Neural progenitor cell (in vitro differentiated cells): ENCODE data around the gene STAM2.

Experiments
- EZH2 ChIP-seq: fragments of 200-600 bp; sonication (generic); IDR thresholded peaks from 2 replicates; pipeline ENCODE4 v1.6.1; 2017; ENCODE audit warnings: antibody characterized with exemption, mild to moderate bottlenecking, moderate library complexity
- TF ChIP-seq, protein P1 (sequence below): fragments of 200-600 bp; sonication (generic); IDR thresholded peaks from 2 replicates; pipeline ENCODE4 v1.5.1; 2017; ENCODE audit warnings: antibody characterized with exemption, mild to moderate bottlenecking

DNA sequence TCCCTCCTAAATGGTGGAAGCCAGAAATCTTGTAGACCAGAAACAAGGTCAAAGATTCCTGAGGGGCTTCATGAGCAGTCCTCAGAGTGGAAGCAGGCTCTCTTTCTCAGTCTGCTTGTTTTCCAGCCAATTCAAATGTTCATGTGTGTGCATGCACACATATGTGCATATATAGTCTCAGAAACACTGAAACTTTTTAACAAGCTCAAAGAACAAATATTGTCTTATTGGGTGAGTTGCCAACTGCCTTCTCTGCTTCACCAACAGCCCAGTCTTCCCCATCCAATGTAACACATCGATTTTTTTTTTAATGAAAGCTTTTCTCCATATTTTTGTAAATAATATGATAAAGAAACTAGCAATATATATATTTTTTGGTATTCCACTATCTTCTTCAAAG is 80.4 kb downstream of the STAM2 start:
- TF ChIP-seq, protein P1, sequence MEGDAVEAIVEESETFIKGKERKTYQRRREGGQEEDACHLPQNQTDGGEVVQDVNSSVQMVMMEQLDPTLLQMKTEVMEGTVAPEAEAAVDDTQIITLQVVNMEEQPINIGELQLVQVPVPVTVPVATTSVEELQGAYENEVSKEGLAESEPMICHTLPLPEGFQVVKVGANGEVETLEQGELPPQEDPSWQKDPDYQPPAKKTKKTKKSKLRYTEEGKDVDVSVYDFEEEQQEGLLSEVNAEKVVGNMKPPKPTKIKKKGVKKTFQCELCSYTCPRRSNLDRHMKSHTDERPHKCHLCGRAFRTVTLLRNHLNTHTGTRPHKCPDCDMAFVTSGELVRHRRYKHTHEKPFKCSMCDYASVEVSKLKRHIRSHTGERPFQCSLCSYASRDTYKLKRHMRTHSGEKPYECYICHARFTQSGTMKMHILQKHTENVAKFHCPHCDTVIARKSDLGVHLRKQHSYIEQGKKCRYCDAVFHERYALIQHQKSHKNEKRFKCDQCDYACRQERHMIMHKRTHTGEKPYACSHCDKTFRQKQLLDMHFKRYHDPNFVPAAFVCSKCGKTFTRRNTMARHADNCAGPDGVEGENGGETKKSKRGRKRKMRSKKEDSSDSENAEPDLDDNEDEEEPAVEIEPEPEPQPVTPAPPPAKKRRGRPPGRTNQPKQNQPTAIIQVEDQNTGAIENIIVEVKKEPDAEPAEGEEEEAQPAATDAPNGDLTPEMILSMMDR: no peak
- no peak for TF ChIP-seq EZH2
